Esophagus squamous epithelium (tissue), 5 donors: ENCODE data around the gene DDX55. TPM values are rescaled to one million over a fixed set of nuclear protein-coding genes. Genes with fewer than 3 reads are reported as not detected.

Source experiments
- DNase-seq: peaks from one replicate; lab custom pipeline; 2025; lab: John Stamatoyannopoulos, UW
- H3K27ac ChIP-seq, 4 donors: fragments of 200-600 bp; sonication (generic); one replicate each; pipeline ENCODE4 v1.5.1; 2016 to 2019; ENCODE audit warnings: mild to moderate bottlenecking in 1 of 4
- H3K27me3 ChIP-seq, 4 donors: fragments of 200-600 bp; sonication (generic); 1 replicate in 3 of 4; 2 replicates in 1 of 4; pipeline versions ENCODE4 v1.5.1 to v1.6.0; 2017 to 2021; ENCODE audit warnings: antibody characterized with exemption in 1 of 4
- H3K36me3 ChIP-seq, 3 donors: fragments of 200-600 bp; sonication (generic); one replicate each; pipeline ENCODE4 v1.5.1; 2016 to 2019
- H3K4me1 ChIP-seq, 3 donors: fragments of 200-600 bp; sonication (generic); one replicate each; pipeline ENCODE4 v1.5.1; 2017 to 2019
- H3K4me3 ChIP-seq, 4 donors: fragments of 200-600 bp; sonication (generic); 1 replicate in 3 of 4; 2 replicates in 1 of 4; pipeline ENCODE4 v1.5.1; 2016 to 2019; ENCODE audit warnings: mild to moderate bottlenecking in 2 of 4, moderate library complexity in 1 of 4
- H3K9me3 ChIP-seq, 3 donors: fragments of 200-600 bp; sonication (generic); one replicate each; pipeline ENCODE4 v1.5.1; 2016 to 2019
- POLR2A ChIP-seq, 4 donors: fragments of 450-650 bp; IDR thresholded peaks; one replicate each; pipeline ENCODE4 v1.6.1; 2017; ENCODE audit warnings: antibody characterized with exemption in 4 of 4, mild to moderate bottlenecking in 4 of 4, moderate library complexity in 3 of 4
- WGBS, 2 donors: methylation state at CpG; one replicate each; pipeline ENCODE4 v1.1.5; 2018; 5-methylcytosine and 5-hydroxymethylcytosine counted together
- intact Hi-C: fragments of 100-400 bp; cut with DNase I; formaldehyde crosslinking; loops from one replicate; pipeline ENCODE4 v1.15.0; 2022
- total RNA-seq, 4 donors: library from RNA; depleted of rRNA; stranded (reverse); fragments of >200 nt; gene quantifications; one replicate each; pipeline ENCODE4 v1.1.0, GENCODE V29; 2016
- TF ChIP-seq, protein P1 (sequence below), 6 experiments: fragments of 450-650 bp in 4 of 6; fragments of 200-600 bp in 2 of 6; sonication (generic) in 2 of 6; IDR thresholded peaks; one replicate each; pipeline ENCODE4 v1.5.1; 2016 to 2019; ENCODE audit warnings: antibody characterized with exemption in 6 of 6, mild to moderate bottlenecking in 4 of 6, moderate library complexity in 4 of 6
- donor health status: DM: yes; HTN: yes; CAD: no.

Gene DDX55
- total RNA-seq, 4 donors from 2014 or later, result 18.7 to 28.3 (median 20.3) TPM

DNA sequence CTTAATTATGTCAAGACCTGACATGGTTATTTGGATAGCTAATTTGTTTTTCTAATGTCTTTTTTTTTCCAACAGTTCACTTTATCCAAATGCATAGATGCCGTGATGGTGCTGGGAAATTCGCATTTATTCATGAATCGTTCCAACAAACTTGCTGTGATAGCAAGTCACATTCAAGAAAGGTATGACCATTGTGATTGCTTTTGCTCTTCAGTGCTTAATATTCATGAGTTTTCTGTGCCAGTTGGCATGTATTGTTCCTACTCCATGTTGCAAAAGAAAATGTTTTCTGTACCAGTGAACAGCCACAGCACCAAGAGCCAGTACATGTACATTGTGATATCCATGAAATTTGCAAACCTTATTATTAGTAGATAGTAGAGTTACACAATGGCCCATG lies 43.5 kb downstream of the DDX55 start:
- H3K4me3 ChIP-seq, result no peak overlapping the region
- DNase-seq, result no peak
- H3K27ac ChIP-seq, result no peak overlapping the region
- H3K27me3 ChIP-seq, result no peaks in the 10 kb centered on the region
- no peaks in the 10 kb centered on the region for H3K9me3 ChIP-seq
- no peaks in the 10 kb centered on the region for H3K4me1 ChIP-seq
- WGBS, 2 donors, result 93 to 97% methylated on average over 3 of the region's 3 CpGs
- intact Hi-C loops, result no loop called here
- H3K36me3 ChIP-seq, result peaks cover 0 to 96% (median 34%) of the 10 kb centered on the region in 3 donors
- no peak for TF ChIP-seq POLR2A (IDR thresholded peaks at IDR 0.05)
- TF ChIP-seq, protein P1, sequence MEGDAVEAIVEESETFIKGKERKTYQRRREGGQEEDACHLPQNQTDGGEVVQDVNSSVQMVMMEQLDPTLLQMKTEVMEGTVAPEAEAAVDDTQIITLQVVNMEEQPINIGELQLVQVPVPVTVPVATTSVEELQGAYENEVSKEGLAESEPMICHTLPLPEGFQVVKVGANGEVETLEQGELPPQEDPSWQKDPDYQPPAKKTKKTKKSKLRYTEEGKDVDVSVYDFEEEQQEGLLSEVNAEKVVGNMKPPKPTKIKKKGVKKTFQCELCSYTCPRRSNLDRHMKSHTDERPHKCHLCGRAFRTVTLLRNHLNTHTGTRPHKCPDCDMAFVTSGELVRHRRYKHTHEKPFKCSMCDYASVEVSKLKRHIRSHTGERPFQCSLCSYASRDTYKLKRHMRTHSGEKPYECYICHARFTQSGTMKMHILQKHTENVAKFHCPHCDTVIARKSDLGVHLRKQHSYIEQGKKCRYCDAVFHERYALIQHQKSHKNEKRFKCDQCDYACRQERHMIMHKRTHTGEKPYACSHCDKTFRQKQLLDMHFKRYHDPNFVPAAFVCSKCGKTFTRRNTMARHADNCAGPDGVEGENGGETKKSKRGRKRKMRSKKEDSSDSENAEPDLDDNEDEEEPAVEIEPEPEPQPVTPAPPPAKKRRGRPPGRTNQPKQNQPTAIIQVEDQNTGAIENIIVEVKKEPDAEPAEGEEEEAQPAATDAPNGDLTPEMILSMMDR (IDR thresholded peaks at IDR 0.05), result no peak

DNA sequence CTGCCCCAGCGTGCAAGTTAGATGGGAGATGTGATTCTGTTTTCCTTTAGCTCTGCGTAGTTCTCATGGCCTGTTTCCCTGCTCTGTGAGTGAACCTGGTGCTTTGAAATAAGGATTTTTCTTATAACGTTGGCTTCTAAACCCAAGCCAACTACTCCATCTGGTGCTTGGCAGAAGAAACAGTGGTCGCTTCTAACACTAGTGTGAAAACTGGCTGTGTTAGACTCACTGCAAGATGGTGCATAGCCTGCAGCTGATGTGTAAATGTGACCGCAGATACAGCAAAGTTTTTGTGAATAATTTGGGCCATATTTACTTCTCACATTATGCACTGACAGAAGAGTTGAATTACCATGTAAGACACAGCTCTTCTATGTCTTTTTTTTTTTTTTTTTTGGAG lies 44.0 kb downstream of the DDX55 start:
- H3K4me3 ChIP-seq, result no peak overlapping the region
- intact Hi-C loops, result no loop called here
- no peak for DNase-seq
- H3K4me1 ChIP-seq, result no peaks in the 10 kb centered on the region
- H3K27me3 ChIP-seq, result no peaks in the 10 kb centered on the region
- peaks cover 0 to 96% (median 34%) of the 10 kb centered on the region in 3 donors for H3K36me3 ChIP-seq
- 81 to 82% methylated on average over 5 of the region's 5 CpGs for WGBS, 2 donors
- no peaks in the 10 kb centered on the region for H3K9me3 ChIP-seq
- TF ChIP-seq POLR2A (IDR thresholded peaks at IDR 0.05), result no peak
- TF ChIP-seq, protein P1 (IDR thresholded peaks at IDR 0.05), result no peak
- H3K27ac ChIP-seq, result no peak overlapping the region

DNA sequence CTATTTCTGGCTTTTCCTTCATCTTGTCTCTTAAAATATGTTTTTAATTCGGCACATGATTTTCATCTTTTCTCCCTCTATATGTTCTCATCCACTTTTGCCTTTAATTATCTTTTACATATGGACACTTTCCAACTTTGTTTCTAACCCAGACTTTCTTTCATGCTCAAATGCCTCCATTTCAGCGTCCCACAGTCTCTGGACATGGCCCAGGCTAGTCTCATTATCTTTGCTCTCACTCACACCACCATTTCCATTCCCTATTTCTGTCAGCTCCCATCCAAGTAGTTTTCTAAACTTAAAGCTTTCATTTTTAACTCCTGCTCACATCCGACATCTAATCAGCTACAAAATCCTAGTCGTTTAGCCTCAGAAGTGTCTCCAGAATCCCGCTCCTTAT lies 46.5 kb downstream of the DDX55 start:
- Histone ChIP-seq H3K36me3 (peaks cover 0 to 98% (median 41%) of the 10 kb centered on the region in 3 donors), H3K27me3 (no peaks in the 10 kb centered on the region), H3K27ac (no peak overlapping the region), H3K4me1 (no peaks in the 10 kb centered on the region), H3K4me3 (no peak overlapping the region), H3K9me3 (no peaks in the 10 kb centered on the region)
- TF ChIP-seq, protein P1 (IDR thresholded peaks at IDR 0.05), result no peak
- no peak for TF ChIP-seq POLR2A (IDR thresholded peaks at IDR 0.05)
- WGBS, 2 donors, result 91 to 96% methylated on average over 5 of the region's 5 CpGs
- DNase-seq, result no peak
- intact Hi-C loops, result no loop called here

GRCh38 chr12:123654129-123654701 lies 52.3 kb downstream of the DDX55 start:
- Histone ChIP-seq H3K4me3 (no peak overlapping the region), H3K36me3 (peaks cover 0 to 94% (median 17%) of the 10 kb centered on the region in 3 donors), H3K27me3 (no peaks in the 10 kb centered on the region), H3K9me3 (no peaks in the 10 kb centered on the region), H3K4me1 (no peaks in the 10 kb centered on the region), H3K27ac (no peak overlapping the region)
- intact Hi-C loops, result no loop called here
- TF ChIP-seq, protein P1 (IDR thresholded peaks at IDR 0.05), result no peak
- TF ChIP-seq POLR2A (IDR thresholded peaks at IDR 0.05), result no peak
- DNase-seq, result no peak
- WGBS, 2 donors, result 94 to 95% methylated on average over 3 to 4 of the region's 4 CpGs

- Histone ChIP-seq H3K36me3 (peaks cover 0 to 89% (median 15%) of the 10 kb centered on the region in 3 donors), H3K27me3 (no peaks in the 10 kb centered on the region), H3K4me1 (peaks cover 0 to 6% (median 0%) of the 10 kb centered on the region in 3 donors), H3K4me3 (no peak overlapping the region), H3K27ac (no peak overlapping the region), H3K9me3 (no peaks in the 10 kb centered on the region)
- no peak for DNase-seq
- intact Hi-C loops, result no loop called here
- WGBS, 2 donors, result 73 to 85% methylated on average over 5 of the region's 5 CpGs
- TF ChIP-seq POLR2A (IDR thresholded peaks at IDR 0.05), result no peak
- TF ChIP-seq, protein P1 (IDR thresholded peaks at IDR 0.05), result no peak
Observed at GRCh38 chr12:123655420-123655819, 53.5 kb downstream of the DDX55 start.
